Measurements from ENCODE around the gene UROS.
A peak's percentile ranks its signal among the peaks of the same experiment; 100 is the strongest.

UROS gene

DNA sequence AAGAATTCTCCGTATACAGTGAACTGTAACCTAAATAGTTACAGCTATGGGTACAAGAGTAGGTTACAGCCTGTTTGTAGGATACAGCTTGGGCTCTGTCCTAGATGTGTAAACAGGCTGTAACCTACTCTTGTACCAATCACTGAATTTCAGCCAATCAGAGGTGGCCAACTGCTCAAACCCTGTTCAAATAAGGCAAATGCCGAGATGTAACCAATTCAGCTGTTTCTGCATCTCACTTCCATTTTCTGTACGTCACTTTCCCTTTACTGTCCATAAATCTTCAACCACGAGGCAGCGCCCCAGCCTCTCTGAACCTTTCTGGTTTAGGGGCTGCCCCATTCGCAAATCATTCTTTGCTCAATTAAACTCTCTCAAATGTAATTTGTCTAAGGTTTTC lies 39.1 kb downstream of the UROS start:
- no peak for DNase-seq (ENCODE audit: low read depth)
- no peak overlapping the region for H3K4me3 ChIP-seq (ENCODE audit: control insufficient read depth, low read depth, low read length)
- TF ChIP-seq, protein P1, sequence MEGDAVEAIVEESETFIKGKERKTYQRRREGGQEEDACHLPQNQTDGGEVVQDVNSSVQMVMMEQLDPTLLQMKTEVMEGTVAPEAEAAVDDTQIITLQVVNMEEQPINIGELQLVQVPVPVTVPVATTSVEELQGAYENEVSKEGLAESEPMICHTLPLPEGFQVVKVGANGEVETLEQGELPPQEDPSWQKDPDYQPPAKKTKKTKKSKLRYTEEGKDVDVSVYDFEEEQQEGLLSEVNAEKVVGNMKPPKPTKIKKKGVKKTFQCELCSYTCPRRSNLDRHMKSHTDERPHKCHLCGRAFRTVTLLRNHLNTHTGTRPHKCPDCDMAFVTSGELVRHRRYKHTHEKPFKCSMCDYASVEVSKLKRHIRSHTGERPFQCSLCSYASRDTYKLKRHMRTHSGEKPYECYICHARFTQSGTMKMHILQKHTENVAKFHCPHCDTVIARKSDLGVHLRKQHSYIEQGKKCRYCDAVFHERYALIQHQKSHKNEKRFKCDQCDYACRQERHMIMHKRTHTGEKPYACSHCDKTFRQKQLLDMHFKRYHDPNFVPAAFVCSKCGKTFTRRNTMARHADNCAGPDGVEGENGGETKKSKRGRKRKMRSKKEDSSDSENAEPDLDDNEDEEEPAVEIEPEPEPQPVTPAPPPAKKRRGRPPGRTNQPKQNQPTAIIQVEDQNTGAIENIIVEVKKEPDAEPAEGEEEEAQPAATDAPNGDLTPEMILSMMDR (conservative IDR thresholded peaks at IDR 0.05; ENCODE audit: control insufficient read depth, insufficient read depth, low read depth, low read length): no peak

DNA sequence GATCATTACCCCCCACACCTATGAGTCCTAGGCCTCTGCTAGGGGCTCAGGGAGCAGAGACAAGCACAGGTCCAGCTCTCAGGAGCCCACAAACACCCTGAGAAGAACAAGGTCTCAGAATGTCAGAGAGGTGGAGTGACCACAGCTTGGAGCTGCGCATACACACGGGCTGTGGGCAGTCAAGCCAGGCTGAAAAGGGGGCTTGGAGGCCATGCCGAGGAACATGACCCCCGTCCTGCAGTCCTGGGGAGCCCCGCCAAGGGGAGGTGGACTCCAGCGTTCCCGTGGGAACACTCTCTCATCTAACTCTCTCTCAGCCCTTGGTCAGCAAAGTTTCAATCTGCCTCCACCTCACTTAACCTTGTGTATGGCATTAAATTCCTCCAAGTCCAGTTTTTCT lies 39.6 kb downstream of the UROS start:
- DNase-seq (ENCODE audit: low read depth): no peak
- TF ChIP-seq, protein P1 (conservative IDR thresholded peaks at IDR 0.05; ENCODE audit: control insufficient read depth, insufficient read depth, low read depth, low read length): no peak
- no peak overlapping the region for H3K4me3 ChIP-seq (ENCODE audit: control insufficient read depth, low read depth, low read length)

DNA sequence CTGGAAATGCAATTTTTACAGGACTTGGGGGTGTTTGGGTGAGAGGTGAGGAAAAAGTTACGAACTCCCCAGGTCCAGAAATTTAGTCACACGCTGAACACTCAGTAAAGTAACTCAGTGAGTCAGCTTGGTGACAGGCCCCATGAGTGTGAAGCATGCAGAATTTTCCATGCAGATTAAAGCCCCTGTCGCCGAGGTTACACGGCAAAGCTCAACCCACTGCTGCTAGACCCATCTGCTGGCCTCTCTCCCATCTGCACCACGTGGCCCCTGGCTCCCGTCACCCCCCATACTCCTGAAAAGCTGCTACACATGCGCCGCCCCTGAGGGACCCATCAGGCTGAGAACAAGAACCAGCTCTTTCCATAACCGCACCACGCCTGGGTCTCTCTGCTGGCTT lies 40.4 kb downstream of the UROS start:
- TF ChIP-seq, protein P1 (conservative IDR thresholded peaks at IDR 0.05; ENCODE audit: control insufficient read depth, insufficient read depth, low read depth, low read length): no peak
- no peak overlapping the region for H3K4me3 ChIP-seq (ENCODE audit: control insufficient read depth, low read depth, low read length)
- peak; percentile 6 for DNase-seq (ENCODE audit: low read depth)

DNA sequence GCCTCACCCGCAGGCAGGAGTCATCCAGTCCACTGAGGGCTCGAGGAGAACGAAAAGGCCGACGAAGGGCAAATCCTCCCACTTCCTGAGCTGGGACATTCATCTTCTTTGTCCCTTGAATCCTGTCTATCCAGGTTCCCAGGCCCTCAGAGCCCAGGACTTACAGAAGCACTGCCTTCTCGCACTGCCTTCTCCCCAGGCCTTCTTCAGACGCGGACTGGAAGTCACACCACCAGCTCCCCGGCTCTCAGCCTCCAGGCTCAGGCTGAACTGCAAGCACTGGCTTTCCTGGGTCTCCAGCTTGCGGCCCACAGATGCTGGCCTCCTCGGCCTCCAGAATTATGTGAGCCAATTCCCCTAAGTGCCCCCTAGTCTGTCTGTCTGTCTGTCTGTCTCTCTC lies 41.0 kb downstream of the UROS start:
- TF ChIP-seq, protein P1 (conservative IDR thresholded peaks at IDR 0.05; ENCODE audit: control insufficient read depth, insufficient read depth, low read depth, low read length): no peak
- H3K4me3 ChIP-seq (ENCODE audit: control insufficient read depth, low read depth, low read length): no peak overlapping the region
- no peak for DNase-seq (ENCODE audit: low read depth)

DNA sequence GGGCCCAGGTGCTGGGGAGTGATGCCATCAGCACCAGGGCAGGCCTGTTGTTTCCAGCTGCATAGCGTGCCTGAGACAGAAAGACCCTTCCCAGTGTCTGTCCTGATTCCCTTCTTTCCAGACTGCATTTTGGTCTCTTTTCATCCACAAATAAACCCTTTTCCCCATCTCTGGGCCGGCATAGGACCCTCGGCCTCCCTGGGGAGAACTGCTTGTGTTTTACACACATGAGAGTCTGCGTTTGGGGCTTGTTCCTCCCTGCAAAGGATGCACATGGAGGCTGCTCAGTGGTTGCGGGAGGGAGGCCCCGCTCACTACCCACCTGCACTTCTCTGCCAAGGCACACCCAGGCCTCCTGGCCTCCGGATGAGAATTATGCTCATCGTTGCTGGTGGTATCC lies 41.7 kb downstream of the UROS start:
- no peak for DNase-seq (ENCODE audit: low read depth)
- TF ChIP-seq, protein P1 (conservative IDR thresholded peaks at IDR 0.05; ENCODE audit: control insufficient read depth, insufficient read depth, low read depth, low read length): no peak
- no peak overlapping the region for H3K4me3 ChIP-seq (ENCODE audit: control insufficient read depth, low read depth, low read length)

DNA sequence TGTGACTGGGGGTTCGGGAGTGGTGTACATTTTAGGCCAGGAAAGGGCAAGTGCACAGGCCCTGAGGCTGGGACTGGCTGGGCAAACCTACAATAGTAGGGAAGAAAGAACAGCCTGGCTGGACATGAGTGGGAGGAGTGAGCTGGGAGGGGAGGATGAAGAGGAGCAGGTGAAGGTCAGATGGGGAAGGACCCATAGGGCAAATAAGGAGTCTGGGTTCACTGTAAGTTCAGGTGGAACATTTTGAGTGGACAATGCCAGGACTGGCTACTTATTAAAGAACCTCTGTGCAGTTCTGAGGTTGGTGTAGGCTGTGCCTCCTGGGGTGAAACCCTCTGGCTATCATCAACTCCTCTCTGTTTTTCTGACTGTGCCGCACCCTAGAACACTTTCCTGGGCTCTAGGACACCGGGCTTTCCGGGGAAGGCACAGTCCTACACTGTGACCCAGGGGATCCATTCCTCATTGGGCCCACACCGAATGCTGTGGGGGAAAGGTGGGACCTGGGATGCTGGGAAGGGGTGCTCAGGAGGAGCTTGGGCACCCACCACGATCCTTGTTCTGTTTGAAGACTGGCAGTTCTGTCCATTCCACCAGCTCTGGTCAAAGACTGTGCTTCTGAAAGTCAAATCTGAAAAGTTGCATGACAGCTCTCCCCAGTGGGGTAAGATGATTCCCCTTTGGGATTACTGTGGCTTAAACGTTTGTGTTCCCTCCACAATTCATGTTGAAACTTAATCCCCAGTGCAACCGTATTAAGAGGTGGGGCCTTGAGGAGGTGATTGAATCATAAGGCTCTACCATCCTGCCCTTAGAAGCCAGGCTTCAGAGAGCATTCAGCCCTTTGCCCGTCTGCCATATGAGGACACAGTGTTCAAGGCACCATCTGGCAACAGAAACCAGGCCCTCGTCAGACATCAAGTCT lies 43.4 kb downstream of the UROS start:
- no peak overlapping the region for H3K4me3 ChIP-seq (ENCODE audit: control insufficient read depth, low read depth, low read length)
- TF ChIP-seq, protein P1 (conservative IDR thresholded peaks at IDR 0.05; ENCODE audit: control insufficient read depth, insufficient read depth, low read depth, low read length): no peak
- DNase-seq (ENCODE audit: low read depth): no peak

Measured in fibroblast of mammary gland (primary cell).